Right lung (tissue), 10 donors: ENCODE results near the gene PRM3. TPM values are rescaled to one million over a fixed set of nuclear protein-coding genes. Genes with fewer than 3 reads are reported as not detected.
A peak's percentile ranks its signal among the peaks of the same experiment; 100 is the strongest.

Experiments
- DNase-seq, 2 donors: peaks; one replicate each; pipeline ENCODE4 v3.0.0-alpha.2; 2013
- long read RNA-seq, 8 donors: transcript quantifications; one replicate each; lab custom pipeline, GENCODE V29; 2026
- polyA plus RNA-seq, 5 donors: library from polyadenylated mRNA; unstranded; fragments of 120-200 nt; gene quantifications; one replicate each; pipeline versions ENCODE4 v1.2.1 to v1.2.3, GENCODE V29; 2013; ENCODE audit warnings: inconsistent platforms in 1 of 5, low replicate concordance in 1 of 5; ENCODE audit not compliant: insufficient read length in 5 of 5, insufficient read depth in 1 of 5

PRM3 gene, protein sequence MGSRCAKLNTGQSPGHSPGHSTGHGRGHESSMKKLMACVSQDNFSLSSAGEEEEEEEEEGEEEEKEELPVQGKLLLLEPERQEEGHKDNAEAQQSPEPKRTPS
- not detected for polyA plus RNA-seq
- long read RNA-seq, donor 1: 0 reads
- long read RNA-seq, donor 2: 0 reads
- long read RNA-seq, donor 3: 0 reads
- long read RNA-seq, donor 4: 0 reads
- long read RNA-seq, donor 5: 0 reads
- long read RNA-seq, donor 6: 0 reads
- long read RNA-seq, donor 7: 0 reads
- long read RNA-seq, donor 8: 0 reads

DNA sequence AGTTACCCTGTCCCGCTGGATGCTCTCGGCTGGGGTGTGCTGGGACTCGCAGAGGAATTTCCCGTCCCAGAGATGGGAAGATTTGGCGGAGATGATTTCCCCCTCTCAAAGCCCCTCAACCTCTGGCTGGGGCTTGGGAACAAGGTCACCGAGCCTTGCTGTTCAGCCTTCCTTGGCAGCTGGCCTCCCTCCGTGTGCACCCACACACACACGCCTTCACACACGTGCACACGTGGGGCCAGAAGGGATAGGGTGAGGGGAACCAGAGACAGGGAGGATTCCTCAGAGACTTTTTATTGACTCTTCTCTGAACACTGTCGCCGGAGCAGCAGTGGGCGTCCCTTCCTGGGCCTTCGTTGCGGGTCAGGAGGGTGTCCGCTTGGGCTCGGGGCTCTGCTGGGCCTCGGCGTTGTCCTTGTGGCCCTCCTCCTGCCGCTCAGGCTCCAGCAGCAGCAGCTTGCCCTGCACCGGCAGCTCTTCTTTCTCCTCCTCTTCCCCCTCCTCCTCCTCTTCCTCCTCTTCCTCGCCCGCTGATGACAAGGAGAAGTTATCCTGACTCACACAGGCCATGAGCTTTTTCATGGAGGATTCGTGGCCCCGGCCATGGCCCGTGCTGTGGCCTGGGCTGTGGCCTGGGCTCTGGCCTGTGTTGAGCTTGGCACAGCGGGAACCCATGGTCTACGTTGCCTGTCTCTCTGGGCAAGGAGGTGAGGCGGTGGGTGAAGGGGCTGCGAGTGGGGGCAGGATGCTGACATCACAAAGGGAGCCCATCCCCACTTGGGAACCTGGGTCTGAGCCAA is at the start of gene PRM3:
Gene PRM3, minus strand, starts transcription at position 709 of the 800 bp plus-strand sequence. Its CDS starts 34 bp downstream, at position 675.
- DNase-seq: no peak

DNA sequence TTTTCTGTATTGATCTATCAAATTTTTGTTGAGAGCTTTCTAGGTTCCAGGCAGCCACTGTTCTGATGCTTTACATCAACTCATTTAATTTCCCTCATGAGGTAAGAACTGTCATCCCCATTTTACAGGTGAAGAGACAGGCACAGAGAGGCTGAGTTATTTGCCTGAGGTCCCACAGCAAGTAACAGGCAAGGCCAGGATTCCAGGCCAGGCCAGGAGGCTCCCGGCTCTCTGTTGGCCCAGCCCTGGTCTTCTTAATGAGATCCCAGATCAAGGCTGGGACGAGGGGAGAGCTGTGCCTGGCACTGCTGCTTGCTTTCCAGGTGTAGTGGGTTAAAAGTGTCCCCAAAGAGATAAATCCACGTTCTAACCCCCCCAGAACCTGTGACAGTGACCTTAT is 49.4 kb upstream of the PRM3 start:
- DNase-seq: no peak

DNA sequence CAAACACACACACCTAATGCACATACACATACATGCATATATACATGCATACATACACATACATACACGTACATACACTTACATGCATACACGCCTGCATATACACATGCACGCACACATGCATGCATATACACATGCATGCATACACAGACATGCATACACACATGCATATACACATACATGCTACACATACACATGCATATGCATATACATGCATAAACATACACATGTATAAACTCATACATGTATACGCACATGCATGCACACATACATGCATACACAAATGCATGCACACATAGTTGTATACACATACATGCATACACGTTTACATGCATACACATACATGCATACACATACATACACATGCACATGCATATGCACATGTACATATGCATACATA is 48.2 kb upstream of the PRM3 start:
- no peak for DNase-seq

DNA sequence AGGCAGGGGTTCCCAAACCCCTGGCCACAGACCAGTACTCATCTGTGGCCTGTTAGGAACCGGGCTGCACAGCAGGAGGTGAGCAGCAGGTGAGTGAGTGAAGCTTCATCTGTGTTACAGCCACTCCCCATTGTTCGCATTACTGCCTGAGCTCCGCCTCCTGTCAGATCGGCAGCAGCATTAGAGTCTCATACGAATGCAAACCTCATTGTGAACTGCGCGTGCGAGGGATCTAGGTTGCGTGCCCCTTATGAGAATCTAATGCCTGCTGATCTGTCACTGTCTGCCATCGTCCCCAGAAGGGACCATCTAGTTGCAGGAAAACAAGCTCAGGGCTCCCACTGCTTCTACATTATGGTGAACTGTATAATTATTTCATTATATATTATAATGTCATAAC is 46.7 kb upstream of the PRM3 start:
- no peak for DNase-seq

DNA sequence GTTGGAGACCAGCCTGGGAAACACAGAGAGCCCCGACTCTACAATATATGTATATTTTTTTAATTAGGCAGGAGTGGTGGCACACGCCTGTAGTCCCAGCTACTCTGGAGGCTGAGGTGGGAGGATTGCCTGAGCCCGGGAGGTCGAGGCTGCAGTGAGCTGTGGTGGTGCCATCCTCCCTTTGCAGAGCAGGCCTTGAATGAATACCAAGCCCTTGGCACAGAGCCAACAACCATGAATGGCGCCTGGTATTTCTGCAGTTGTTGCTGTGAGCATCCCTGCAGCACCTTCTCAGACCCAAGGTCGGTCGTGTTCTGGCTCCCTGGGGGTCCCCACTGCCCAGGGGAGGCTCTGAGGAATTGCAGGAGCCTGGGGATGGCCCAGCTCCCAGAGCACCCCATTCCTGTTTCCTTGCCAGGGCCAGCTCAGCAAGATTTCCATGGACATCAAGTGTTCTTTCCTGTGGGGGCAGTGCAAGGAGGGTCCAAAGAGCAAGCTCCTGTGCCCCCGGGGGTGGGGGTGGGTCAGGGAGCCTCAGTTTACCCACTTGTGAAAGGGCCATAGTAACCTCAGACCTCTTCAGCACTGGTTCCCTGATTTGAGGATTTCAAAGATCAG is 46.2 kb upstream of the PRM3 start:
- no peak for DNase-seq

DNA sequence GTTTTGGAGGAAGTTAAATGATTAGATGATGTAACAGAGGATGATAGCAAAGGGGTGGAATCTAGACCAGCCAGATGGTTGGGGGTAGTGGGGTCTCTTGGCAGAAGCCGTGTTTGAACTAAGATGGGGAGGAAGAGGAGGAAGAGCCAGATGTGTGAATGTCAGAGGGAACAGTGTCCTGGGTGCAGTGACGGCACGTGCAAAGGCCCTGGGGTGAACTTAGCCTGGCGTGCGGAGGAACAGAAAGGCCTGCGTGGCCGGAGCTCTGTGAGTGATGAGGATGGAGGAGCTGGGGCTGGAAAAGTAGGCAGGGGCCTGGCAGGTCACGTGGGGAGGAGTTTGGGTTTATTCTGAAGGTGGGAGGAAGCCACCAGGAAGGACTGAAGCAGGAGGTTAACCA is 45.4 kb upstream of the PRM3 start:
- no peak for DNase-seq

DNA sequence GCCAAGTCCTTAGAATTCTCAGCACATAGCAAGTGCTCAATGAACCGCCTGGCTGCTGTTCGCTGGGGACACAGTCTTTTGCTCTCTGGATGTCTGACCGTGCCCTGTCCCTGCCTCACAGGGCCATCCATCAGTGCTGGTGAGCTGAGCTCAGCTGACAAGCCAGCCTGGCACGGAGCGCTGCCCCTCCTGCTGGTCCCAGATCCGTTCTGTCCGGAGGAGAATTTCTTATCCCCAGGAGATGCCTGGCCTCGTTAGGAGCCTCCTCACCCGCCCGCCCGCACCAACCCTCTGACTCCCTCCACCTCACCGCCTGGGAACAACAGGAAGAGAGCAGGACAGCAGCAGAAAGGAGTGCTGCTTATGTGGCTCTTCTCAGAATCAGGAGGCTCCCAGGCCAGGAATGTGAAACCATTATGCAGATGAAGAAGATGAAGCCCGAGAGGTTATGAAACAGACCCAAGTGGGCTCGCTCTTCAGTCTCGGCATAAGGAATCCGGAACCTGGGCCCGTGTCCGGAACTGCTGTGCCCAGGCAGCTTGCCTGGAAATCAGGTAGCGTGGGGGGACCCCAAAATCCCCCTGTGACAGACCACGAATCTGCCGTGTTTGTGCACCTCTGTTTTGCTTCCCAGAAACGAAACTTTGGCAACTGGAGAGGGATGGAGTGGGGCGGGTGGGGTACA is 43.0 kb upstream of the PRM3 start:
- DNase-seq: no peak

DNA sequence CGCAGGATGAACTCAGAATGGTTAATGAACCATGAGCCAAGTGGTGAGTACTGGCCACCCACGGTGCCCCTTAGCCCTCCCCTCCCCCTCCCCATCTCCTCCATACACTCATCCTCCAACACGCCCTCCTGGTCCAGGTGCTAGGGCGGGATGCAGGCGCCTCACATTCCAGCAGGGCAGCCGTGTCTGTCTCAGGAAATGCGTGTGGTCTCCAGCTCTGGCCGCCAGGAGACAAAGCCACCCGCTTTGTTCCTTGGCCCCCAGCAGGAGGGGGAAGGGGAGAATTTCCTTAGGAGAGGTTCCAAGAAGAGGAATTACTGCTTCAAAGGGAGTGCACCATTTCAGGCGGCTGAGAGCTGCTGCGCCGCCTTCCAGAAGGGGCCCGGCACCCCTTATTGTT is 42.1 kb upstream of the PRM3 start:
- DNase-seq: peak; percentile 73 to 76

DNA sequence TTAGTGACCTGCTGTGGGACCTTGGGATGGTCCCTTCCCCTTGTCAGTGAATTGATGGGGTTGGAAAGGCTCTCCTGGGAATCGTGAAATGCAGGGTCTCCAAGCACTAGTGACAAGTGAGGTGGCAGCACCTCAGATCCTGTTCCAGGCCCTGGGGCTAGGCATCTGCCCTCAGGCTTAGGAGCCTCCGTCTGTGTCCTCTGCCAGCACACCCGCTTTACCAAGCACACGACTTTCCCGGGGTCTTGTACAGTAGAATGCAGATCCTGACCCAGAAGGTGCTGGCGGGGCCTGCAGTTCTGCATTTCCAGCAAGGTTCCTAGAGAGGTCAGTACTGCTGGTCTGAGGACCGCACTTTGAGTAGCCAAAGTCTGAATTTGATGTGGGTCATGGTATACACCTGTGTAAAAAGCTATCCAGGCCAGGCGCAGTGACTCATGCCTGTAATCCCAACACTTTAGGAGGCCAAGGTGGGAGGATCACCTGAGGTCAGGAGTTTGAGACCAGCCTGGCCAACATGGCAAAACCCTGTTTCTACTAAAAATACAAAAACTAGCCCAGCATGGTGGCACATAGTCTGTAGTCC is 41.0 kb upstream of the PRM3 start:
- no peak for DNase-seq

DNA sequence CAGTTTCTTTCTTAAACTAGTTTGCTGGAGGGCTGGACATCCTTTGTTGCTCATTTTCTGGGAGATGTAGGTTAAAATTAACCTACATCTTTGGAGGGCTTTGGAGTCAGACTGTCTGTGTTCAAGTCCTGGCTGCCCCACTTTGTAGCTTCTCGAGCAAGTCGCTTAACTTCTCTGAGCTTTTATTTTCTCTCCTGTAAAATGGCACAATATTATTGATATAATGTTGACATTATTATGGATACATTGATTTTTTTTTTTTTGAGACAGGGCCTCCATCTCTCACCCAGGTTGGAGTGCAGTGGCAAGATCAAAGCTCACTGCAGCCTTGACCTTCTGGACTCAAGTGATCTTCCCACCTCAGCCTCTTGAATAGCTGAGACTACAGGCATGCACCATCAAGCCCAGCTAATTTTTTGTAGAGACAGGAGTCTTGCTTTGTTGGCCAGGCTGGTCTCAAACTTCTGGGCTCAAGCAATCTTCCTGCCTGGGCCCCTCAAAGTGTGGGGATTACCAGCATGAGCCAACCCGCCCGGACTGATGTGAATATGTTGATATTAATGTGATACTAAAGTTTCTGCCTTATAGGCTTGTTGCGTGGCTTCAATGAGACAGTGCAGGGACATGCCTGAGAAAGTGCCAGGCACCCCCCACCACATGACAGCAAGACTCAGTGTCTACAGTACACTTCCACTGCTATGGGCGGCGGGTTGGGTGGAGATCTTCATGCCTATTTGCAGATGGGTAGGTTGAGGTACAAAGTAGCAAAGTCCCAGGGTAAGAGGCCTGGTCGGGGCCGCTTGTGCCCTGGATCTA is 40.3 kb upstream of the PRM3 start:
- DNase-seq: no peak

DNA sequence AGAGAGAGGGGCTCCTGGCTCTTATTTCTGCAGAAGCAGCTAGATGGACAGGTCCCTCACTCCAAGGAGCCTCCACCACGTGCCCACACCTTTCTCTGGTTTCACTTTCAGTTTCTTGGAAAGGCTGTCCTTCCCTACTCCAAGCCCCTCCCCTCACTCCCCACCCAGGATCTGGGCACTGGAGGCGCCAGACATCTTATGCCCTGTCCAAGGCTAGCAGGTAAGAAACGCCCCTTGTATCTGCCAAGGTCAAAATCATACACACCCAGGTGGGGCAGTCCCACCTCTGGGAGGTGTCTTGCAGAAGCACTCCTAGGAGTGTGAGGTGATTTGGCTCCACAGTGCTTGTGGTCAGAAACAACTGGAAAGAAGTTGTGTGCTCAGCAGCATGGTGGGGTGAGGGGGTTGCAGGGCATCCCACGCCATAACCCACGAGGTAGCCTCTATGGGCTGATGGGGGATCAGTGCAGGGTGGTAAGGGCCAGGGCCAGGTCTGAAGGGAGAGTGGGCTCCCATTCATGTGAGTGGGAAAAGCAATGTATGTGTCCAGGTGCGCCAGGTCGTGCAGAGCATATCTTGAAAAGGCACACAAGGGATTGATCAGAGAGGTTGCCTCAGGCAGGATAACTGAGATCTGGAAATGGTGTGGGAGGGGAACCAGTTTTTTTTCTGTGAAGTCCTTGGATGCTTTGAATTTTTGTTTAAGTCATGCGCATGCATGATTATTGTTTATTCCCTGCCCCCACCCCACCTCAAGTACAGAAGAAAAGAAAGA is 39.5 kb upstream of the PRM3 start:
- DNase-seq: no peak

DNA sequence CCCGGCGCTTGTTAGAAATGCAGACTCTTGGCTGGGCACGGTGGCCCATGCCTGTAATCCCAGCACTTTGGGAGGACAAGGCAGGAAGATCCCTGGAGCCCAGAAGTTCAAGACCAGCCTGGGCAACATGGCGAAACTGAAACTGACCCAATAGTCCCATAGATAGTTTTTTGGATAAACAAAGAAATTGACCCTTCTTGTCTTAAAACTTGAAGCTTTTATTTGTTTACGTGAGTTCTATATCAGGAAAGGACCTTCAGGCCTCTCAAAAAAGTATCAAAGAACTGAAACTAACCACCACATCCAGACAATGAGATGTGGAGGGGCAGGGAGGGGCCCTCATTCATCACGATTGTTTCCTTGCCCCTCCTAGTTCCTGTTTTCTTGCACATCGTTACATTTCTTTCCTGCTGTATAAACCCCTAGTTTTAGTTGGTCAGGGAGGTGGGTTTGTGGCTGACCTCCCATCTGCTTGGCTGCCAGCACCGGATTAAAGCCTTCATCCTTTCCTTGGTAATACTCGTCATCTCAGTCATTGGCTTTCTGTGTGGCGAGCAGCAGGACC is 37.6 kb upstream of the PRM3 start:
- DNase-seq: no peak

DNA sequence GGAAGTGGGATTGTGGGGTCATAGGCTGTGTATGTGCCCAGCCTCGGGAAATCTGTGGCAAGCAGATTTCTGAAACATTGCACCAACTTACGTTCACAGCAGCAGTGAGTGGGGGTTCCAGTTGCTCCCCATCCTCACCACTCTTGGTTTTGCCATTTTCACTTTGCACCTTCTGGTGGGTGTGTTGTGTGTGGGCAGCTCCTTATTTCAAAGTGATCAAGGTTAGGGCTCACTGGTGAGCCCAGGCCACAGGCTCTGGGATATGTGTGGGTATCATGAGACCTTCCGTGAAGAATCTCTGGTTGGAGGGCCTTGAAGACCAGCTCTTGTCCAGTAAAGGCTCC is 37.2 kb upstream of the PRM3 start:
- no peak for DNase-seq

DNA sequence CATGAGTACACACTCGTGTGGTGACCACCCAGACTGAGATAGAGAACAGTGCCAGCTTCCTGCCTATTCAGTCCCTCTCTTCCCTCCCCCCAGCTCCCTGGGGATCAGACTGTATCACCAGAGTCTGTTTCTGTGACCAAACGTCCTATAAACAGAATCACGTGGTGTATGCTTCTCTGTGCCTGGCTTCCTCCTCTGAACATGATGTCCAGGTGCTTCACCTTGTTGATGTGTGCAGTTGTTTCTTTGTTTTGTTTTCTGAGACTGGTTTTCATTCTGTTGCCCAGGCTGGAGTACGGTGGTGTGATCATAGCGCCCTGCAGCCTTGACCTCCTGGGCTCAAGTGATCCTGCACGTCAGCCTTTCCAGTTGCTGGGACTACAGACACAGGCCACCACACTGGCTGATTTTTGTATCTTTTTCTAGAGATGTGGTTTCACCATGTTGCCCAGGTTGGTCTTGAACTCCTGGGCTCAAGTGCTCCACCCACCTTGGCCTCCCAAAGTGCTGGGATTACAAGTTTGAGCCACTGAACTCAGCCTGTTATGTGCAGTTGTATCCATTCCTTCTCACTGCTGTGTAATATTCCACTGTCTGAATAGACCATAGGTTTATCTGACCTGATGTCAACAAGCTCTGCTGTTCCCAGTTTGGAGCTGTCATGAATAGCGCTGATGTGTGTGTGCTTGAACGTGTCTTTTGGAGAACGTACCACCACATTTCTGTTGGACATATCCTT is 36.6 kb upstream of the PRM3 start:
- no peak for DNase-seq

DNA sequence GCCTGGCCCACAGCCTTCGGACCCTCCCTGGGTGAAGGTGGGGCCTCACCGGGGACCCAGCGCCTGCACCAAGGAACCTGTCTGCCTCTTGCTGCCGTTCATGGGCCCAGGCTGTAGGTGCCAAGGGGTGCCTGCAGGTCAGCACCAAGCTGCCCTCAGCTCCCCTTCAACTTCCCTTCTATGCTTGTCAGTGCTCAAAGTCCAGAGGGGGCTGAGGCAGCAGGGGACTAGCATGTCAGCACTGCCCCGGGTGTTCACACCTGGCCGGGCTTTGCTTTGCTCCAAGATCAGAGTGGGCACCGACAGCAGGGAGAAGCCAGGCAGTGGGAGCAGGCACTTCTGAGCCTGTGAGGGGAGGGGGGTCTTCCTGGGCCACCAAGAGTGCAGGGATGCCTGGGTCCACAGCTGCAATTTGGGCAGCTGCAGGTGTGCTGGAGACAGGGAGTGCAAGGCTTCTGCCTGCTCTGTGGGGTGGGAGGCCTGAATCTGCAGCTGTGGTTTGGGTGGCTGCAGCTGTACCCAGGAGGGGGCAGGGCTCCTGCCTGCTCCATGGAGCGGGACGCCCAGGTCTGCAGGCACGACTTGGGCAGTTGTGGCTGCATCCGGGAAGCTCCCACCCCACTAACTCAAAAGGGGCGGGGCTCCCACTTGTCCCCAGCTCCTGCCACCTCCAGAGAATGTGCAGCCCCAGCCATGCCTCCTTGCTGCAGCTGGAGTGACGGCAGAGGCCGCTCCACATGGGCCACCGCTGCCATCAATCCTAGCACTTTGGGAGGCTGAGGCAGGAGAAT is 35.3 kb upstream of the PRM3 start:
- no peak for DNase-seq

DNA sequence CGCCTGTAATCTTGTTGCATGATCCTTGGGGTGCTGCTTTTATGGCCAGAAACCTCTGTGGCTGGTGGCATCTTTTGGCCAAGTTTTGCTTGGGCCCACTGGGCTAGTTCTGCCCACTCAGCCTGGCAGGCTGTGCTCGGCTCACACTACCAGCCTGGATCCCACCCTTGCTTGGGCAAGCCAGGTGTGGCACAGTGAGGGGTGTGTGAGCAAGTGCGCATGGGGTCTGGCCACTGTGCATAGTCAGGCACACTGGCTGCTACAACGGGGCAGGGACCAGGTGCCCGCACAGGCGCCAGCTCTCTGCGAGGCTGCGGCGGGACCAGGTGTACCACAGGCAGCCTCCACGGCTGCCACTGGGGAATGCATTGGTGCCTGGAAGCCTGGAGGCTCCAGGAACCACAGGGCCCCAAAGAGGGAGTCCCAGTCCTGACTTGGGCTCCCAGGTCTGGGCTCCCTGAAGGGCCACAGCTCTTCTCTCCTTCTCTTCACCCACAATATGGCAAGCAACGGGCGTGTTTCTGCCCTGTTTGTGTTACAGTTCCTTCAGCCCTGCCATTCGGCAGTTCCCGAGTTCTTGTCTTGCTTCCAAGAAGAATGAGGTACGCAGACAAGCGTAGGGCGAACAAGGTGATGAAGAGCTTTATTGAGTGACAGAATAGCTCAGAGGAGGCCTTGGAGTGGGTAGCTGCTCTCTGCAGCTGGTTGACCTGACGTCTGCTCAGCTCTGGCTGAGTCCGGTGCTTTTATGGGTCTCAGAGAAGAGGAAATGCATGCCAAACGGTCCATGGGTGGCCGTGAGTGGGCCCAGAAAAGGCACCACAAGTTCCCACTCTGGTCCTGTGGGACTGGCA is 34.4 kb upstream of the PRM3 start:
- DNase-seq: no peak

DNA sequence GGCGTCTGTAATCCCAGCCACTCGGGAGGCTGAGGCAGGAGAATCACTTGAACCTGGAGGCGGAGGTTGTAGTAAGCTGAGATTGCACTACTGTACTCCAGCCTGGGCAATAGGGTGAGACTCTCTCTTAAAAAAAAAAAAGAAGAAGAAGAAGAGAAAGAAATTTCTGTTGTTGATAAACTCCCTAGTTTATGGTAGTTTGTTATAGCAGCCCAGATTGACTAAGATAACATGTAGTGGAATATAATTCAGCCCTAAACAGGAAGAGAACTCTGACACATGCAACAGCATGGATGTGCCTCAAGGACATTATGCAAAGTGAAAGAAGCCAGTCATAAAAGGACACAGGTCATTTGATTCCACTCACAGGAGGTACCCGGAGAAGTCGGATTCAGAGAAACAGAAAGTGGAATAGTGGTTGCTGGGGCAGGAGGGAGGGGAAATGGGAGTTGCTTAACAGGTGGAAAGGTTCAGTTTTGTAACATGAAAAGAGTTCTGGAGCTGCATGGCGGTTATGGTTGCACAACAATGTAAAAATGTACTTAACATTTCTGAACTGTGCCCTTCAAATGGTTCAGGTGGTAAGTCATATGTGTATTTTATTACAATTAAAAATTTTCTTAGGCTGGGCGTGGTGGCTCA is 33.7 kb upstream of the PRM3 start:
- DNase-seq: peak in 1 of 2 donors; percentile 49
